Heart left ventricle (tissue), 16 donors: ENCODE data around the gene EIF4H. TPM values are rescaled to one million over a fixed set of nuclear protein-coding genes. Genes with fewer than 3 reads are reported as not detected.
A peak's percentile ranks its signal among the peaks of the same experiment; 100 is the strongest.

Source experiments
- ATAC-seq, 4 donors: fragments of 200-7000 bp; cut with Tn5 transposase; one replicate each; pipeline ENCODE4 v1.9.1; 2020 to 2022; ENCODE audit warnings: moderate library complexity in 4 of 4, mild to moderate bottlenecking in 3 of 4, moderate number of reproducible peaks in 1 of 4
- DNase-seq, 5 donors: peaks; one replicate each; pipeline ENCODE4 v3.0.0-alpha.2; 2020
- H3K27ac ChIP-seq, 12 donors: fragments of 200-600 bp; sonication (generic) in 4 of 12; one replicate each; pipeline versions ENCODE4 v1.5.0 to v1.8.0; 2016 to 2022; ENCODE audit warnings: mild to moderate bottlenecking in 2 of 12
- H3K27me3 ChIP-seq, 9 donors: fragments of 200-600 bp; sonication (generic) in 2 of 9; one replicate each; pipeline versions ENCODE4 v1.5.1 to v1.8.0; 2016 to 2022; ENCODE audit warnings: mild to moderate bottlenecking in 3 of 9
- H3K36me3 ChIP-seq, 9 donors: fragments of 200-600 bp; sonication (generic) in 2 of 9; one replicate each; pipeline versions ENCODE4 v1.5.0 to v1.8.0; 2018 to 2022; ENCODE audit warnings: mild to moderate bottlenecking in 2 of 9
- H3K4me1 ChIP-seq, 12 donors: fragments of 200-600 bp; sonication (generic) in 4 of 12; one replicate each; pipeline versions ENCODE4 v1.5.0 to v1.8.0; 2016 to 2022; ENCODE audit warnings: mild to moderate bottlenecking in 3 of 12
- H3K4me3 ChIP-seq, 12 donors: fragments of 200-600 bp; sonication (generic) in 4 of 12; one replicate each; pipeline versions ENCODE4 v1.5.0 to v1.8.0; 2017 to 2022; ENCODE audit warnings: mild to moderate bottlenecking in 9 of 12, moderate library complexity in 4 of 12
- H3K9me3 ChIP-seq, 12 donors: fragments of 200-600 bp; sonication (generic) in 4 of 12; one replicate each; pipeline versions ENCODE4 v1.5.0 to v1.8.0; 2016 to 2022; ENCODE audit warnings: mild to moderate bottlenecking in 1 of 12
- POLR2A ChIP-seq, 2 donors: fragments of 450-650 bp; IDR thresholded peaks; one replicate each; pipeline ENCODE4 v1.6.1; 2017; ENCODE audit warnings: antibody characterized with exemption in 2 of 2, mild to moderate bottlenecking in 2 of 2, moderate library complexity in 2 of 2
- WGBS, 4 donors: extraction: QIAGEN DNeasy Blood & Tissue Kit in 2 of 4; methylation state at CpG; one replicate each; pipeline versions ENCODE4 v1.1.5 to v1.1.7; 2013 to 2018; 5-methylcytosine and 5-hydroxymethylcytosine counted together
- intact Hi-C, 10 donors: fragments of 100-400 bp; cut with DNase I; formaldehyde crosslinking; loops; one replicate each; pipeline versions ENCODE4 v1.11.1 to v1.14.2; 2022
- polyA plus RNA-seq, 2 donors: library from polyadenylated mRNA; stranded (reverse); fragments of 200-250 nt; gene quantifications; one replicate each; pipeline ENCODE4 v1.2.3, GENCODE V29; 2013
- total RNA-seq, 9 donors: library from RNA; depleted of rRNA in 2 of 9; stranded (reverse); fragments of >200 nt in 2 of 9; fragmentation: NEBNext Ultra II Directional in 3 of 9; extraction: Animal tissue kit (Norgen Biotek cat#: 25700) in 3 of 9; gene quantifications; one replicate each; pipeline versions ENCODE4 v1.1.0 to v1.2.4, GENCODE V29; 2016 to 2023
- TF ChIP-seq, protein P1 (sequence below), 12 donors: fragments of 200-600 bp; sonication (generic) in 4 of 12; IDR thresholded peaks; one replicate each; pipeline versions ENCODE4 v1.5.0 to v1.8.0; 2018 to 2022; ENCODE audit warnings: antibody characterized with exemption in 12 of 12, mild to moderate bottlenecking in 5 of 12
- donor health status: ischemic (EF 13 %, LVEDD 7.1; RV severe dilation, severe dysfunction).
- donor health status: healthy with polysubstance abuse.
- donor health status: DM: no; HTN: yes; CAD: no.
- donor health status: DM: no; HTN: no; CAD: no.
- donor health status: ischemic (EF 25% LVEDD 6.9; RV normal size, moderate dysfunction).
- donor health status: ischemic (EF 25% LVEDD 5.7; RV mildly dilated, moderate dysfunction).
- donor health status: healthy.
- donor health status: DM: yes; HTN: yes; CAD: no.
- donor health status: ischemic (EF 35%, LVEDD 5.7; RV mildly dilated, moderate dysfunction).
- donor health status: nonischemic (EF 11% LVEDD 7.7; RV severe dilation, severe dysfunction).
- donor health status: DM: yes; HTN: yes; CAD: no.
- donor health status: PGD.
- donor health status: ischemic (EF 29% LVEDD 5.4; RV normal size, mild dysfunction).
- donor health status: nonischemic (EF 23%, LVEDD 6.1; RV moderate dilation, normal function).

EIF4H gene
- total and polyA plus RNA-seq, 11 donors: 89.0 to 255 (median 196) TPM

DNA sequence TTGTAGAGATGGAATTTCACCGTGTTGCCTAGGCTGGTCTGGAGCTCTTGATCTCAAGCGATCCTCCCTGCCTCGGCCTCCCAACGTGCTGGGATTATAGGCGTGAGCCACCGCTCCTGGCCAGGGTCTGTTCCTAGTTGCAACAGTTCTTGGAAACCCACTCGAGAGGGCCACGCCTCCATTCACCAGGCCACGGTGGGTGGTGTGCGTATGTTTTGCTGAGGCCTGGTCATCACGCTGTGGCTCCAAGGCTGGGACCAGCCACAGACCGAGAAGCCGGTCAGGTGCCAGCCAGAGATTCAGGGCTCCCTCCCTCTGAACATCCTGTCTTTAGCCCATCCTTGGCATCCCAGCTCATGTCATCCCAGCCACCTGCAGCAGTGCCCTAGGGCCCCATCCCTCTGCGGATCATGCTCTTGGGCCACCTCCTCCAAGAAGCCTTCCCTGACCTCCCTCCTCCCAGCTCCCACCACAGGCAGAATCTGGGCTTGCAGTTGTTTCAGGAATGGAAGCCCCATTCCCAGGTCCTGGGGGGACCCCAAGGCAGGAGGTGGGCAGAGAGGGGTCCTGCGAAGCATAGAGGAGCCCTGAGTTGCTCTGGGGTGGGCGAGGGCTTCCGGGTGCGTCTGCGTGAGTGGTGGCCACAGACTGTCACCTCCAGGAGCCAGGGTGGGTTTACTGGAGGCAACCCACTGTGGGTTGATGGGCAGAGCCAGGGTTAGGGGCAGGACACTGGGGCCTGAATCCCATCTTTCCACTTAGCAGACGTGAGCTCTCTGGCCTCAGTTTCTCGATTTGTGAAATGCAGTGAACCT lies 40.9 kb downstream of the EIF4H start:
- peaks cover 0 to 5% (median 0%) of the 10 kb centered on the region in 9 donors for H3K36me3 ChIP-seq
- H3K9me3 ChIP-seq: peaks cover 0 to 4% (median 0%) of the 10 kb centered on the region in 12 donors
- H3K4me1 ChIP-seq: peaks cover 0 to 32% (median 0%) of the 10 kb centered on the region in 12 donors
- intact Hi-C loops: no loop called here
- DNase-seq (no peak), ATAC-seq (no peak)
- H3K4me3 ChIP-seq: no peak overlapping the region
- WGBS, 4 donors: 89 to 92% (median 91%) methylated on average over 16 to 21 of the region's 21 CpGs
- H3K27ac ChIP-seq: no peak overlapping the region
- no peaks in the 10 kb centered on the region for H3K27me3 ChIP-seq
- TF ChIP-seq, protein P1, sequence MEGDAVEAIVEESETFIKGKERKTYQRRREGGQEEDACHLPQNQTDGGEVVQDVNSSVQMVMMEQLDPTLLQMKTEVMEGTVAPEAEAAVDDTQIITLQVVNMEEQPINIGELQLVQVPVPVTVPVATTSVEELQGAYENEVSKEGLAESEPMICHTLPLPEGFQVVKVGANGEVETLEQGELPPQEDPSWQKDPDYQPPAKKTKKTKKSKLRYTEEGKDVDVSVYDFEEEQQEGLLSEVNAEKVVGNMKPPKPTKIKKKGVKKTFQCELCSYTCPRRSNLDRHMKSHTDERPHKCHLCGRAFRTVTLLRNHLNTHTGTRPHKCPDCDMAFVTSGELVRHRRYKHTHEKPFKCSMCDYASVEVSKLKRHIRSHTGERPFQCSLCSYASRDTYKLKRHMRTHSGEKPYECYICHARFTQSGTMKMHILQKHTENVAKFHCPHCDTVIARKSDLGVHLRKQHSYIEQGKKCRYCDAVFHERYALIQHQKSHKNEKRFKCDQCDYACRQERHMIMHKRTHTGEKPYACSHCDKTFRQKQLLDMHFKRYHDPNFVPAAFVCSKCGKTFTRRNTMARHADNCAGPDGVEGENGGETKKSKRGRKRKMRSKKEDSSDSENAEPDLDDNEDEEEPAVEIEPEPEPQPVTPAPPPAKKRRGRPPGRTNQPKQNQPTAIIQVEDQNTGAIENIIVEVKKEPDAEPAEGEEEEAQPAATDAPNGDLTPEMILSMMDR (IDR thresholded peaks at IDR 0.05): no peak
- no peak for TF ChIP-seq POLR2A (IDR thresholded peaks at IDR 0.05)

DNA sequence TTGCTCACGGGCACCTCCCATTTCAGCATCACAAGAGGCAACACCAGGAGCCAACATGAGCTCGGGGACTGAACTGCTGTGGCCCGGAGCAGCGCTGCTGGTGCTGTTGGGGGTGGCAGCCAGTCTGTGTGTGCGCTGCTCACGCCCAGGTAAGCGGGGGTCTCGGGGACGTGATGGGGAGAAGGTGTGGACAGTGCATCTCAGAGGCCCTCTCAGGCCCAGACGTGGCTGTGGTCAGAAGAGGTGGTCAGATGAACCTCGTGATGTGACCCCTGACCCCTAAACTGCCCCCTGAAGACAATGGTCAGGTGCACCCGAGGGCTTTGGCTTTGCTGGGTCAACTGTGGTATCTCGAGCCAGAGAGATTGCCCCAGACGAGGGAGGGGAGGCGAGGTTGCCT lies 41.8 kb downstream of the EIF4H start:
- H3K9me3 ChIP-seq: peaks cover 0 to 4% (median 0%) of the 10 kb centered on the region in 12 donors
- H3K27me3 ChIP-seq: no peaks in the 10 kb centered on the region
- H3K36me3 ChIP-seq: peaks cover 0 to 5% (median 0%) of the 10 kb centered on the region in 9 donors
- no peak overlapping the region for H3K4me3 ChIP-seq
- intact Hi-C loops: no loop called here
- WGBS, 4 donors: 87 to 93% (median 91%) methylated on average over 13 to 15 of the region's 15 CpGs
- DNase-seq (no peak), ATAC-seq (no peak)
- H3K27ac ChIP-seq: no peak overlapping the region
- TF ChIP-seq, protein P1 (IDR thresholded peaks at IDR 0.05): no peak
- TF ChIP-seq POLR2A (IDR thresholded peaks at IDR 0.05): no peak
- peaks cover 0 to 32% (median 0%) of the 10 kb centered on the region in 12 donors for H3K4me1 ChIP-seq

- Histone ChIP-seq H3K9me3 (peaks cover 0 to 4% (median 0%) of the 10 kb centered on the region in 12 donors), H3K4me3 (no peak overlapping the region), H3K27ac (no peak overlapping the region), H3K36me3 (peaks cover 0 to 5% (median 0%) of the 10 kb centered on the region in 9 donors), H3K4me1 (peaks cover 0 to 32% (median 0%) of the 10 kb centered on the region in 12 donors), H3K27me3 (no peaks in the 10 kb centered on the region)
- TF ChIP-seq, protein P1 (IDR thresholded peaks at IDR 0.05): no peak
- no peak for TF ChIP-seq POLR2A (IDR thresholded peaks at IDR 0.05)
- 78 to 82% (median 80%) methylated on average over 7 to 8 of the region's 8 CpGs for WGBS, 4 donors
- intact Hi-C loops: no loop called here
- ATAC-seq: no peak
- peak in 1 of 5 donors; percentile 41 for DNase-seq
Measured at GRCh38 chr7:74216361-74216761, 42.2 kb downstream of the EIF4H start.
